HG03025 (cell line): ENCODE measurements around the gene FGF19.

Experiments
- ATAC-seq: cut with Tn5 transposase; IDR thresholded peaks from one replicate; pipeline ENCODE4 v1.9.1; 2021; ENCODE audit warnings: mild to moderate bottlenecking, moderate library complexity; ENCODE audit not compliant: unreplicated experiment, low FRiP score

FGF19 gene

GRCh38 chr11:69657911-69658625 lies 45.8 kb downstream of the FGF19 start:
- no peak for ATAC-seq

GRCh38 chr11:69657456-69657910 lies 46.3 kb downstream of the FGF19 start:
- no peak for ATAC-seq

- ATAC-seq, result no peak
Measured at GRCh38 chr11:69656536-69657455, 47.0 kb downstream of the FGF19 start.

GRCh38 chr11:69655479-69656428 lies 48.1 kb downstream of the FGF19 start:
- no peak for ATAC-seq

GRCh38 chr11:69654660-69655478 lies 49.0 kb downstream of the FGF19 start:
- ATAC-seq, result no peak

GRCh38 chr11:69654001-69654659 lies 49.7 kb downstream of the FGF19 start:
- ATAC-seq, result no peak

GRCh38 chr11:69653406-69653960 lies 50.3 kb downstream of the FGF19 start:
- no peak for ATAC-seq

- no peak for ATAC-seq
Measured at GRCh38 chr11:69652999-69653398, 50.8 kb downstream of the FGF19 start.

- ATAC-seq, result no peak
Measured at GRCh38 chr11:69651834-69652620, 51.8 kb downstream of the FGF19 start.

GRCh38 chr11:69650832-69651344 lies 52.9 kb downstream of the FGF19 start:
- ATAC-seq, result no peak

- no peak for ATAC-seq
Measured at GRCh38 chr11:69650081-69650831, 53.6 kb downstream of the FGF19 start.

- ATAC-seq, result no peak
Measured at GRCh38 chr11:69649576-69649900, 54.3 kb downstream of the FGF19 start.

- ATAC-seq, result no peak
Measured at GRCh38 chr11:69648679-69649575, 54.9 kb downstream of the FGF19 start.
